Left ventricle myocardium inferior (tissue), 1 donor: Measurements from ENCODE around the gene RNF149. TPM values are rescaled to one million over a fixed set of nuclear protein-coding genes. Genes with fewer than 3 reads are reported as not detected.
A peak's percentile ranks its signal among the peaks of the same experiment; 100 is the strongest.

Source experiments
- DNase-seq: peaks from one replicate; pipeline ENCODE4 v3.0.0-alpha.2; 2020
- H3K27ac ChIP-seq: fragments of 200-600 bp; replicated peaks from 2 replicates; pipeline ENCODE4 v1.8.0; 2021
- H3K27me3 ChIP-seq: fragments of 200-600 bp; 2 replicates; pipeline ENCODE4 v1.8.0; 2021; ENCODE audit warnings: low read depth
- H3K36me3 ChIP-seq: fragments of 200-600 bp; 2 replicates; pipeline ENCODE4 v1.8.0; 2021
- H3K4me1 ChIP-seq: fragments of 200-600 bp; 2 replicates; pipeline ENCODE4 v1.8.0; 2021
- H3K4me3 ChIP-seq: fragments of 200-600 bp; 2 replicates; pipeline ENCODE4 v1.8.0; 2021; ENCODE audit warnings: mild to moderate bottlenecking, moderate library complexity
- H3K9me3 ChIP-seq: fragments of 200-600 bp; replicated peaks from 2 replicates; pipeline ENCODE4 v1.8.0; 2021
- intact Hi-C: fragments of 100-400 bp; cut with micrococcal nuclease; formaldehyde crosslinking; loops from one replicate; pipeline ENCODE4 v1.11.0; 2022
- total RNA-seq: library from RNA; stranded (reverse); fragmentation: NEBNext Ultra II Directional; extraction: Animal tissue kit (Norgen Biotek cat#: 25700); gene quantifications from one replicate; pipeline ENCODE4 v1.2.1, GENCODE V29; 2021
- TF ChIP-seq, protein P1 (sequence below): fragments of 200-600 bp; IDR thresholded peaks from 2 replicates; pipeline ENCODE4 v1.8.0; 2021; ENCODE audit warnings: antibody characterized with exemption, mild to moderate bottlenecking, borderline replicate concordance
- donor health status: DM: no; HTN: yes; CAD: no; lungs with severe emphysema.

RNF149 gene
- total RNA-seq, 1 donor from 2014 or later, result 12.0 TPM

DNA sequence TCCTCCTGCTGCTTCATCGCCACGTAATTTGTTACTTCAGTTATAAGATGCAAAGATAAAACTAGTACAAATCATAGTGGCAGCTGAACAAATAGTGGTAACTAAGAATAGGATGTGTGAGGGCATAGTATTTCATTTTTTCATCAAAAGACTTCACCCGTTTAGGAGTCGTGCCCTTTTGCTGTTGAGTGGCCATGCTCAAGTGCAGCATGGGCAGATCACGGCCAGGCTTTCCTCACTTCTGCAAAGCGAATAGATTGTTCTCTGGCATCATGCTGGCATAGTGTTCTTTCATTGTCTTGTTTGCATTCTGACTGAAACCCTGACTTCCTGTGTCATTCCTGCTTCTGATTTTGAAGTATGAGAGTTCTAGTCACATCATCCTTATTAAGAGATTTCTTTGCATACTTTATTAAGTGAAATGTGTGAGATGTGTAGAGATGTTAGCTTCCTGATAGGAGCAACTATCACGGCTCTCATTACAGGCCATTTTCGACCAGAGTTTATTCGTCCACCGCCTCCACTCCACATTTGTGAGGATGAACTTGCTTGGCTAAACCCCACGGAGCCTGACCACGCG lies 44.1 kb downstream of the RNF149 start:
- Histone ChIP-seq H3K27me3 (no peaks in the 10 kb centered on the region), H3K9me3 (no peaks in the 10 kb centered on the region), H3K4me3 (no peak overlapping the region), H3K4me1 (peaks cover 65% of the 10 kb centered on the region), H3K27ac (peak overlapping the region; percentile 74), H3K36me3 (peaks cover 66% of the 10 kb centered on the region)
- intact Hi-C loops, result no loop called here
- TF ChIP-seq, protein P1, sequence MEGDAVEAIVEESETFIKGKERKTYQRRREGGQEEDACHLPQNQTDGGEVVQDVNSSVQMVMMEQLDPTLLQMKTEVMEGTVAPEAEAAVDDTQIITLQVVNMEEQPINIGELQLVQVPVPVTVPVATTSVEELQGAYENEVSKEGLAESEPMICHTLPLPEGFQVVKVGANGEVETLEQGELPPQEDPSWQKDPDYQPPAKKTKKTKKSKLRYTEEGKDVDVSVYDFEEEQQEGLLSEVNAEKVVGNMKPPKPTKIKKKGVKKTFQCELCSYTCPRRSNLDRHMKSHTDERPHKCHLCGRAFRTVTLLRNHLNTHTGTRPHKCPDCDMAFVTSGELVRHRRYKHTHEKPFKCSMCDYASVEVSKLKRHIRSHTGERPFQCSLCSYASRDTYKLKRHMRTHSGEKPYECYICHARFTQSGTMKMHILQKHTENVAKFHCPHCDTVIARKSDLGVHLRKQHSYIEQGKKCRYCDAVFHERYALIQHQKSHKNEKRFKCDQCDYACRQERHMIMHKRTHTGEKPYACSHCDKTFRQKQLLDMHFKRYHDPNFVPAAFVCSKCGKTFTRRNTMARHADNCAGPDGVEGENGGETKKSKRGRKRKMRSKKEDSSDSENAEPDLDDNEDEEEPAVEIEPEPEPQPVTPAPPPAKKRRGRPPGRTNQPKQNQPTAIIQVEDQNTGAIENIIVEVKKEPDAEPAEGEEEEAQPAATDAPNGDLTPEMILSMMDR, result no peak
- no peak for DNase-seq

DNA sequence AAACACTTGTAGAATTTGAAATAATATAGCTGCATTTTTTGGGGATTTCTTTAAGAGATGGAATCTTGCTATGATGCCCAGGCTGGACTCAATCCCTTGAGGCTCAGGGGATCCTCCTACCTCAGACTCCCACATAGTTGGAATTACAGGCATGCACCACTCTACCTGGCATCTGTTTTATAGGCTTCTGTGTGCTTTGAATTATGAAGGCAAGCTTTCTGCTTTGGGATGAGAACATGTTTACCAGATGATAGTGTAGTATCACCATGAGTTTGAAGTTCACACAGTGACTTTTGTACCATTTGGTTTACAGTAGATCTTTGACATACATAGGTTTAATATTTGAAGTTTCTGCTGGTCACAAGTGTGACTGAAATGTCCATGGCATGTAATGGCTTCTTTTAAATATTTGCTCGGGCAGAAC lies 45.1 kb downstream of the RNF149 start:
- peak overlapping the region; percentile 74 for H3K27ac ChIP-seq
- DNase-seq, result no peak
- TF ChIP-seq, protein P1, result no peak
- intact Hi-C loops, result no loop called here
- peaks cover 66% of the 10 kb centered on the region for H3K36me3 ChIP-seq
- H3K27me3 ChIP-seq, result no peaks in the 10 kb centered on the region
- no peak overlapping the region for H3K4me3 ChIP-seq
- peaks cover 68% of the 10 kb centered on the region for H3K4me1 ChIP-seq
- peaks cover 5% of the 10 kb centered on the region for H3K9me3 ChIP-seq

DNA sequence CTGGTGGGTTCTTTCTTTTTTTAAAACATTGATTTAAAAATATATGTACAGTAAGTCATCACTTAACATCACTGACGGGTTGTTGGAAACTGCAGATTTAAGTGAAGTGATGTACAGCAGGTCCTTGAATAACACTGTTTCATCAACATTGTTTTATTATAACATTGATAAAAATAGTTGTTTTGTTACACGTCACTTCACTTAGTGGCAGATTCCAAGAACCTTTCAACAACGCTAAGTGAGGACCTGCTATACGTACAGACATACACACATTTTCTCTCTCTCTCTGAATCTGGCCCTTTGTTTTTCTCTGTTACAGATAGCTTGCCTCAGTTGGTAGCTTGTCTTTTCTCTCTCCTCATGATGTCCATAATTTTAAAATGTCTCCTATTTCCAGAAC lies 46.4 kb downstream of the RNF149 start:
- Histone ChIP-seq H3K4me1 (peaks cover 61% of the 10 kb centered on the region), H3K36me3 (peaks cover 63% of the 10 kb centered on the region), H3K27ac (peak overlapping the region; percentile 74), H3K9me3 (peaks cover 5% of the 10 kb centered on the region), H3K27me3 (no peaks in the 10 kb centered on the region), H3K4me3 (peak overlapping the region; percentile 9)
- TF ChIP-seq, protein P1, result no peak
- no peak for DNase-seq
- intact Hi-C loops, result no loop called here

DNA sequence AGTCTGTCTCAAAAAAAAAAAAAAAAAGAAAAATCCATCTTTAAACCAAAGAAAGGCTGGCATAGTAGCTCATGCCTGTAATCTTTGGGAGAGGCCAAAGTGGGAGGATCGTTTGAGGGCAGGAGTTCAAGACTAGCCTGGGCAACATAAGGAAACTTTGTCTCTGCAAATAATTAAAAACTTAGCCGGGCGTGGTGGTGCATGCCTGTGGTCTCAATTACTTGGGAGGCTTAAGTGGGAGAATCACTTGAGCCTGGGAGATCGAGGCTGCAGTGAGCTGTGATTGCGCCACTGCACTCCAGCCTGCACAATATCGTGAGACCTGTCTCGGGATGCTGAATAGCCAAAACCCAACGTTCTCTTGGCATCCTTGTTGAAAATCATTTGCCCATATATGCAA lies 49.7 kb downstream of the RNF149 start:
- intact Hi-C loops, result no loop called here

DNA sequence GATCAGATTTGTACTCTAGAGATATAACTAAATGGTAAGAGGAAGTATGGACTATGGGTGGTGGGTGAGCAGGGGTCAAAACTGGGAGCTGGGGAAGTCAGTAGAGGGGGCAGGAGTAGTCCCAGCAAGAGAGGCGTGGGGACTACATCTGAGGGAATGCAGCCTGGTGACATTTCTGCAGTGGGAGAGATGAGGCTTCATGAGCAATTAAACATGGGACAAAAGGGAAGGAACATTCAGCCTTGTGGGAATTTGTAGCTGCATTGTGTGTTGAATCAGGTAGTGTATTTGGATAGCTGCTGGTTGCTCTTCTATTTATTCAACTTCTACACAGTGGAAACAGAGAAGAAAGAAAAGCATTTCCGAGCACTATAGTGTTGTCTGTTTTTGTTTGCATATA lies 52.2 kb downstream of the RNF149 start:
- Histone ChIP-seq H3K27ac (no peak overlapping the region), H3K27me3 (no peaks in the 10 kb centered on the region), H3K4me1 (peaks cover 57% of the 10 kb centered on the region), H3K9me3 (peaks cover 5% of the 10 kb centered on the region), H3K4me3 (no peak overlapping the region), H3K36me3 (peaks cover 25% of the 10 kb centered on the region)
- DNase-seq, result no peak
- intact Hi-C loops, result no loop called here
- TF ChIP-seq, protein P1, result no peak

More for the DNA sequence above, 49.7 kb downstream of the RNF149 start:
- H3K9me3 ChIP-seq, result peaks cover 5% of the 10 kb centered on the region
- TF ChIP-seq, protein P1, result no peak
- H3K27ac ChIP-seq, result no peak overlapping the region
- H3K4me3 ChIP-seq, result no peak overlapping the region
- peaks cover 61% of the 10 kb centered on the region for H3K4me1 ChIP-seq
- DNase-seq, result no peak
- peaks cover 39% of the 10 kb centered on the region for H3K36me3 ChIP-seq
- H3K27me3 ChIP-seq, result no peaks in the 10 kb centered on the region
